Neural progenitor cell (in vitro differentiated cells): Measurements from ENCODE around the gene ATP13A5. TPM values are rescaled to one million over a fixed set of nuclear protein-coding genes. Genes with fewer than 3 reads are reported as not detected.

Experiments
- DNase-seq: peaks from one replicate; pipeline ENCODE4 v3.0.0-alpha.2; 2016; ENCODE audit warnings: low spot score
- H2AFZ ChIP-seq: fragments of 200-600 bp; sonication (generic); replicated peaks from 2 replicates; pipeline ENCODE4 v1.6.1; 2016; ENCODE audit warnings: antibody characterized with exemption
- H3F3A ChIP-seq: fragments of 200-600 bp; sonication (generic); 2 replicates; pipeline ENCODE4 v1.6.1; 2016; ENCODE audit warnings: antibody characterized with exemption, low read depth
- H3K27ac ChIP-seq: fragments of 200-600 bp; sonication (generic); 2 replicates; pipeline ENCODE4 v1.5.1; 2016; ENCODE audit warnings: mild to moderate bottlenecking
- H3K27me3 ChIP-seq: fragments of 200-600 bp; sonication (generic); 2 replicates; pipeline ENCODE4 v1.6.1; 2016; ENCODE audit warnings: mild to moderate bottlenecking, moderate library complexity
- H3K36me3 ChIP-seq: fragments of 200-600 bp; sonication (generic); 2 replicates; pipeline ENCODE4 v1.5.1; 2016
- H3K4me1 ChIP-seq: fragments of 200-600 bp; sonication (generic); 2 replicates; pipeline ENCODE4 v1.6.1; 2016; ENCODE audit warnings: mixed run types
- H3K4me2 ChIP-seq: fragments of 200-600 bp; sonication (generic); 2 replicates; pipeline ENCODE4 v1.6.1; 2016
- H3K4me3 ChIP-seq: fragments of 200-600 bp; sonication (generic); 2 replicates; pipeline ENCODE4 v1.5.1; 2016
- H3K79me2 ChIP-seq: fragments of 200-600 bp; sonication (generic); 2 replicates; pipeline ENCODE4 v1.6.1; 2016; ENCODE audit warnings: low read depth
- H3K9ac ChIP-seq: fragments of 200-600 bp; sonication (generic); 2 replicates; pipeline ENCODE4 v1.6.1; 2016
- H3K9me3 ChIP-seq: fragments of 200-600 bp; sonication (generic); 2 replicates; pipeline ENCODE4 v1.5.1; 2016; ENCODE audit warnings: low read depth
- H4K20me1 ChIP-seq: fragments of 200-600 bp; sonication (generic); 2 replicates; pipeline ENCODE4 v1.6.1; 2016; ENCODE audit warnings: low read depth
- H3K27ac Mint-ChIP-seq: 3 replicates; pipeline ENCODE4 v1.8.0; 2021; ENCODE audit warnings: mixed read lengths
- H3K27me3 Mint-ChIP-seq: 2 replicates; pipeline ENCODE4 v1.8.0; 2022; ENCODE audit warnings: low read depth, mild to moderate bottlenecking, inconsistent platforms, moderate library complexity, mixed read lengths; ENCODE audit not compliant: insufficient read depth
- H3K36me3 Mint-ChIP-seq: 3 replicates; pipeline ENCODE4 v1.8.0; 2021; ENCODE audit warnings: mixed read lengths
- H3K4me1 Mint-ChIP-seq: 3 replicates; pipeline ENCODE4 v1.8.0; 2021; ENCODE audit warnings: mixed read lengths
- H3K4me3 Mint-ChIP-seq: 3 replicates; pipeline ENCODE4 v1.8.0; 2021; ENCODE audit warnings: mild to moderate bottlenecking, moderate library complexity, mixed read lengths
- H3K9me3 Mint-ChIP-seq: 3 replicates; pipeline ENCODE4 v1.8.0; 2020; ENCODE audit warnings: mixed read lengths
- CTCF ChIP-seq: fragments of 200-600 bp; sonication (generic); IDR thresholded peaks from 2 replicates; pipeline ENCODE4 v1.5.1; 2017; ENCODE audit warnings: antibody characterized with exemption, mild to moderate bottlenecking
- EZH2 ChIP-seq: fragments of 200-600 bp; sonication (generic); IDR thresholded peaks from 2 replicates; pipeline ENCODE4 v1.6.1; 2017; ENCODE audit warnings: antibody characterized with exemption, mild to moderate bottlenecking, moderate library complexity
- EZH2phosphoT487 ChIP-seq: fragments of 200-600 bp; sonication (generic); IDR thresholded peaks from 2 replicates; pipeline ENCODE4 v1.6.1; 2017; ENCODE audit warnings: antibody characterized with exemption
- total RNA-seq: library from RNA; depleted of rRNA; stranded (reverse); fragments of >200 nt; gene quantifications from 2 replicates; pipeline ENCODE4 v1.2.3, GENCODE V29; 2015; ENCODE audit warnings: low replicate concordance

Gene ATP13A5
- total RNA-seq, 1 donor from 2014 or later: not detected

DNA sequence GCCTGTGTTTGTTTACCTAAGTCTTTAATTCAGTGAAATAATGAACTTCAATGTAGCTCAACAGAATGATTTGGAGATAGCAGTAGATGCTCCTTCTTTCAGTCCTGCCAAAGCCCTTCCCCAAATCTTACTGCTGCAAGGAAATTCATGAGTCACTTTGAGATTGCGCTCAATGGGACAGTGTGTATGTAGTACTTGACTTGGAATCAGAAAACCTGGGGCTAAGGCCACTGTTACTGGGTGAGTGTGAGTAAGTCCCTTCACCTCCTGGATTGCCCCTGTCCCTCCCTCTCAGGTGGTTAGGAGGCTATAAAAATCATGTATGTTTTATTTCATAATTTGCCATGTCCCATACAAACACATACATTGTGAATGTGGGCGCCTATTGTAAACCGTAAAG, 29.9 kb downstream of the ATP13A5 start:
- H3K9me3 Mint-ChIP-seq: no peaks in the 10 kb centered on the region
- no peak overlapping the region for H3K27ac ChIP-seq

DNA sequence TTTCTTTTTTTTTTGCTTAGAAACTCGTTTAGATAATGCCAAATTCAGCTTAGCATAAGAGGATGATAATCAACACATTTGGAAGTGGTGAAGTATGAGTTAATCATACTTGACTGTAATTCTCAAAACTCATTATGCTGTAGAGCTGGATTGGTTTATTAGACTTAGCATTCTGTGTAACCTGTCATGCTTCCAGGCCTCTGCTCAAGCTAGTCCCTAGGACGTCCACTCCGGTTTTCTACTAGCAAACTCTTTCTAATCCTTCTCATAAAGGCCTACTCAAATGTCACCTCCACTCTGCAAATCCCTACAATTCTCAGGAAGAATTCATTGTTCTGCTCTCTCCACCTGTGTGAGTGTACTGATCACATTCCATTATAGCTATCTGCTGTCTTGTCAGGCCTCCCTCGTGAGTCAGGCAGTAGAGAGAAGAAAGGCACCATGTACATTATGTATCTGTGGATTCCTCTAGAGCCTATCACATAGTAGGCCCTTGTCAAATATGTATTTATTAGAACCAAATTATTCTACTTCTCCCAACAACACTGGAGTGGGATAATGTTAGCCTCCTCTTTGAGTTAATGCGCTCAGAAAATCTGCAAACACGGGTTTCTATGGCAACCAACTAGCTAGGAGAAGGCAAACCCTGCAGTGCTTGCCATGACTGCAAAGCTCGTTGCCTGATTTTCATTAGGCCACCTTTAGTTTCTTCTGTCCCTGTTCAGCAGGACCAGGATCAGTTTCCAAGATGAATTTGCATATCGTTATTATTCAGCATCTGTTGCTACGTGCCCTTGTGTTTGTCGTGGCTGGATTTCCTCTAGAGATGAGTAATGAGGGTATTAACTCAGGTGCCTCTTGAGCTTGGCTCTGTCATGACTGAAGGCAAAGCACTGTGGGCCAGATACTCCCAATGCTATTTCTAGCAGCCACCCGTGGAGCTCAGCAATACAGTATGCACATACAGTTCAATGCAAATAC, 30.7 kb downstream of the ATP13A5 start:
- no peaks in the 10 kb centered on the region for H3K79me2 ChIP-seq
- peaks cover 4% of the 10 kb centered on the region for H3K27me3 Mint-ChIP-seq
- H3K27ac Mint-ChIP-seq: peak overlapping the region; percentile 71
- H3K9me3 Mint-ChIP-seq: no peaks in the 10 kb centered on the region
- H3K4me1 ChIP-seq: peaks cover 17% of the 10 kb centered on the region
- peak overlapping the region; percentile 49 for H3K4me3 Mint-ChIP-seq
- no peaks in the 10 kb centered on the region for H3K36me3 Mint-ChIP-seq
- peak; percentile 67 for DNase-seq
- H3K27ac ChIP-seq: no peak overlapping the region
- no peaks in the 10 kb centered on the region for H3K36me3 ChIP-seq
- no peaks in the 10 kb centered on the region for H3F3A ChIP-seq
- no peaks in the 10 kb centered on the region for H4K20me1 ChIP-seq
- H3K4me2 ChIP-seq: peak overlapping the region; percentile 60
- H3K4me1 Mint-ChIP-seq: peaks cover 24% of the 10 kb centered on the region
- no peak overlapping the region for H3K9ac ChIP-seq
- H3K27me3 ChIP-seq: no peaks in the 10 kb centered on the region
- TF ChIP-seq EZH2: no peak
- no peak for TF ChIP-seq EZH2phosphoT487
- no peak for TF ChIP-seq CTCF
- H2AFZ ChIP-seq: peak overlapping the region; percentile 12
- no peaks in the 10 kb centered on the region for H3K9me3 ChIP-seq
- no peak overlapping the region for H3K4me3 ChIP-seq

More for the DNA sequence above, 29.9 kb downstream of the ATP13A5 start:
- Histone ChIP-seq H3F3A (no peaks in the 10 kb centered on the region), H3K27me3 (no peaks in the 10 kb centered on the region), H3K4me1 (peaks cover 17% of the 10 kb centered on the region), H3K36me3 (no peaks in the 10 kb centered on the region), H3K4me2 (no peak overlapping the region), H3K9ac (no peak overlapping the region), H3K4me3 (no peak overlapping the region), H4K20me1 (no peaks in the 10 kb centered on the region), H2AFZ (no peak overlapping the region), H3K9me3 (no peaks in the 10 kb centered on the region), H3K79me2 (no peaks in the 10 kb centered on the region)
- DNase-seq: no peak
- Mint-ChIP-seq H3K4me3 (no peak overlapping the region), H3K27ac (no peak overlapping the region), H3K4me1 (peaks cover 24% of the 10 kb centered on the region), H3K36me3 (no peaks in the 10 kb centered on the region), H3K27me3 (peaks cover 6% of the 10 kb centered on the region)
- no peak for TF ChIP-seq EZH2phosphoT487
- no peak for TF ChIP-seq EZH2
- TF ChIP-seq CTCF: no peak

DNA sequence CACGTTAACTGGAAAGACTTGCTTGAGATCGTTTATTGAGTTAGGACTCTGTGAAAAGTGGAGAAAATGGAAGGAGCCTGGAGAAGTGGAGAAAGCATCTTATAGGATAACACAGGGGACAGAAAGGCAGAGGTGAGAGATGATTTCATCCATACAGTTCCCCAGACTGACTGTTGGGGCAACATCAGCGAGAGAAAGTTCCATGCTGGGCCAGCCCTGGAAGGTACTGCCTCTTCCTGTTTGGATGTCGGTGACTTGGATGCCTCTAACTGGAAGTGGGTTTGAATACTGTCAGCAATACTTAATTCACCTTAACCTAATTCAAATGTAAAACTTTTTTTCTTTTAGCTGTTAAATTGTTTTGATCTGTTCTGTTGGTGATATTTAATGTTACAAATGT, 32.3 kb downstream of the ATP13A5 start:
- no peaks in the 10 kb centered on the region for H3F3A ChIP-seq
- Mint-ChIP-seq H3K36me3 (no peaks in the 10 kb centered on the region), H3K4me1 (peaks cover 28% of the 10 kb centered on the region), H3K4me3 (no peak overlapping the region), H3K27me3 (peaks cover 5% of the 10 kb centered on the region), H3K9me3 (no peaks in the 10 kb centered on the region), H3K27ac (no peak overlapping the region)
- H3K27me3 ChIP-seq: no peaks in the 10 kb centered on the region
- H3K9me3 ChIP-seq: no peaks in the 10 kb centered on the region
- H3K4me2 ChIP-seq: no peak overlapping the region
- H3K9ac ChIP-seq: no peak overlapping the region
- H3K4me3 ChIP-seq: no peak overlapping the region
- peaks cover 17% of the 10 kb centered on the region for H3K4me1 ChIP-seq
- H2AFZ ChIP-seq: peak overlapping the region; percentile 55
- H3K27ac ChIP-seq: no peak overlapping the region
- DNase-seq: no peak
- no peaks in the 10 kb centered on the region for H3K79me2 ChIP-seq
- no peaks in the 10 kb centered on the region for H4K20me1 ChIP-seq
- H3K36me3 ChIP-seq: no peaks in the 10 kb centered on the region
- TF ChIP-seq CTCF (no peak), EZH2 (no peak), EZH2phosphoT487 (no peak)
